Right lobe of liver (tissue), 4 donors: ENCODE measurements around the gene CPNE9.

Experiments
- CTCF ChIP-seq, 4 donors: fragments of 200-600 bp in 3 of 4; fragments of 450-650 bp in 1 of 4; IDR thresholded peaks; one replicate each; pipeline versions ENCODE4 v1.5.1 to v1.8.0; 2016 to 2022; ENCODE audit warnings: antibody characterized with exemption in 4 of 4, mild to moderate bottlenecking in 2 of 4
- POLR2A ChIP-seq: fragments of 450-650 bp; IDR thresholded peaks from one replicate; pipeline ENCODE4 v1.6.1; 2017; ENCODE audit warnings: antibody characterized with exemption, mild to moderate bottlenecking
- donor health status: DM: no; HTN: no; CAD: no.
- donor health status: DM: no; HTN: no; CAD: no.
- donor health status: DM: no; HTN: yes; CAD: no.

GRCh38 chr3:9750556-9751411, 47.2 kb downstream of the CPNE9 start:
- no peak for TF ChIP-seq CTCF (IDR thresholded peaks at IDR 0.05)
- TF ChIP-seq POLR2A = no peak
